ENCODE measurements around the gene LUM. TPM values are rescaled to one million over a fixed set of nuclear protein-coding genes. Genes with fewer than 3 reads are reported as not detected.

Gene LUM
- polyA plus RNA-seq, 1 experiment, result 307 TPM

DNA sequence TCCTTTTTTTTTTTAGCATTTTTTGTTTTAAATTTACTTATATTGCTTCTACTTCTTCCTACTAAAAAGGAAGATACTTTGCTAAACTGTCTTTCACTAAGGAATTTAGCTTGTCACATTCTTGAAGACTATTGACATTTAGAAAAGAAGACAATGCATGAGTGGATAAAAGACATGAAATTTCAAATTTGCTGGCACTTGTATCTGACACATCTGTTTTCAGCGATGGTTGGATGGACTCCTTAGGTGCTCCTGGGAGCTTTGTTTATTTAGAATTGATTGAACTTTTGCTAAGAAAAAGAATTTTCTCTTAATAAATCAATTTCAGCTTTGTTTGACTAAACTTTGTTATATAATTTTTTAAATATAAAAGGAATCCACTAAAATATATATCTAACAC is 50.2 kb downstream of the LUM start:
- TF ChIP-seq, protein P1, sequence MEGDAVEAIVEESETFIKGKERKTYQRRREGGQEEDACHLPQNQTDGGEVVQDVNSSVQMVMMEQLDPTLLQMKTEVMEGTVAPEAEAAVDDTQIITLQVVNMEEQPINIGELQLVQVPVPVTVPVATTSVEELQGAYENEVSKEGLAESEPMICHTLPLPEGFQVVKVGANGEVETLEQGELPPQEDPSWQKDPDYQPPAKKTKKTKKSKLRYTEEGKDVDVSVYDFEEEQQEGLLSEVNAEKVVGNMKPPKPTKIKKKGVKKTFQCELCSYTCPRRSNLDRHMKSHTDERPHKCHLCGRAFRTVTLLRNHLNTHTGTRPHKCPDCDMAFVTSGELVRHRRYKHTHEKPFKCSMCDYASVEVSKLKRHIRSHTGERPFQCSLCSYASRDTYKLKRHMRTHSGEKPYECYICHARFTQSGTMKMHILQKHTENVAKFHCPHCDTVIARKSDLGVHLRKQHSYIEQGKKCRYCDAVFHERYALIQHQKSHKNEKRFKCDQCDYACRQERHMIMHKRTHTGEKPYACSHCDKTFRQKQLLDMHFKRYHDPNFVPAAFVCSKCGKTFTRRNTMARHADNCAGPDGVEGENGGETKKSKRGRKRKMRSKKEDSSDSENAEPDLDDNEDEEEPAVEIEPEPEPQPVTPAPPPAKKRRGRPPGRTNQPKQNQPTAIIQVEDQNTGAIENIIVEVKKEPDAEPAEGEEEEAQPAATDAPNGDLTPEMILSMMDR (IDR thresholded peaks at IDR 0.05; ENCODE audit: low read depth, low read length), result no peak
- H3K4me3 ChIP-seq (ENCODE audit: low read depth, low read length), result no peak overlapping the region
- no peak for DNase-seq (ENCODE audit: low read depth, low spot score)
- POLR2A ChIA-PET, result no interaction called here
- no peaks in the 10 kb centered on the region for H3K9me3 ChIP-seq (ENCODE audit: control insufficient read depth, insufficient read depth, low read length)
- CTCF ChIA-PET, result interaction anchor here (0.5 kb wide), 1 partner anchor 76 kb away, joined by 3 read pairs; no protein-coding TSS in a partner anchor
- H3K27me3 ChIP-seq (ENCODE audit: control insufficient read depth, insufficient read depth, low read length), result no peaks in the 10 kb centered on the region
- H3K27ac ChIP-seq (ENCODE audit: low read depth, low read length), result no peak overlapping the region

DNA sequence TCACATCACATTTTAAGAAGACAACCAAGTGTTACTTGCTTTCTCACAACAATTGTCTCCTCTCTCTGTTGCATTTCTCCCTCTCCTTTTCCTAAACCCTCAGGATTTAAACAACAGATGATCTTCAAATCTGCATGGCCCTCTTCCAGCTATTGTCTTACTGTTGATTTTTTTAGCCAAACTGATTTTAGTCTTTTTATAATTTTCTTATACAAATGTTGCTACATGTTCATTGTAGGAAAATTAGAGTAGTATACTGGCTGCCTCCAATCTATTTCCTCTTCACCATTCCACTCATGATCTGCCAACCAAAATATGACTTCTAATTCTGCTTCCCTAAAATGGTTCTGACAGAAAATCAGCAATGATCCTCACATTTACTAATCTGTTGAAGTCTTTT is 52.1 kb downstream of the LUM start:
- TF ChIP-seq, protein P1 (IDR thresholded peaks at IDR 0.05; ENCODE audit: low read depth, low read length), result no peak
- Histone ChIP-seq H3K27ac (ENCODE audit: low read depth, low read length) (no peak overlapping the region), H3K4me3 (ENCODE audit: low read depth, low read length) (no peak overlapping the region), H3K9me3 (ENCODE audit: control insufficient read depth, insufficient read depth, low read length) (no peaks in the 10 kb centered on the region), H3K27me3 (ENCODE audit: control insufficient read depth, insufficient read depth, low read length) (no peaks in the 10 kb centered on the region)
- DNase-seq (ENCODE audit: low read depth, low spot score), result no peak
- ChIA-PET CTCF (no interaction called here), POLR2A (no interaction called here)

DNA sequence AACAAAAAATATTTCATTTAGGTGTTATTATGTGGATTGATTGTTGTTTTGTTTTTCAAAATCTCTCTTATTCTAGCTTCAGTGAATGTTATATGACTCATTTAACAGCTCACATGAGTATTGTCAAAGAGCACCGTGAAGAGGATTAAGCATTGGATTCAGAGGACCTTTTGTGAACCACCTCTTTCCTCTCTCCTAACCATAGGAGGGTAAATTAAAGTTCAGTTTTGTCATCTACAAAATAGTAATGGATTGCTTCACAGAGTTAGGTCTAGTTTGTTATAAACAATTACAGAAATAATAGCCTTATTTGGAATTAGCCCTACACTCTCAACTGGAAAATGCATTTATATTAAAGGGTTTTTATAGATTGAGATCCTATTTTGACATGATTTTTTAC is 52.5 kb downstream of the LUM start:
- H3K4me3 ChIP-seq (ENCODE audit: low read depth, low read length), result no peak overlapping the region
- no peaks in the 10 kb centered on the region for H3K27me3 ChIP-seq (ENCODE audit: control insufficient read depth, insufficient read depth, low read length)
- no peak overlapping the region for H3K27ac ChIP-seq (ENCODE audit: low read depth, low read length)
- TF ChIP-seq, protein P1 (IDR thresholded peaks at IDR 0.05; ENCODE audit: low read depth, low read length), result no peak
- no peaks in the 10 kb centered on the region for H3K9me3 ChIP-seq (ENCODE audit: control insufficient read depth, insufficient read depth, low read length)
- no peak for DNase-seq (ENCODE audit: low read depth, low spot score)
- ChIA-PET CTCF (no interaction called here), POLR2A (no interaction called here)

DNA sequence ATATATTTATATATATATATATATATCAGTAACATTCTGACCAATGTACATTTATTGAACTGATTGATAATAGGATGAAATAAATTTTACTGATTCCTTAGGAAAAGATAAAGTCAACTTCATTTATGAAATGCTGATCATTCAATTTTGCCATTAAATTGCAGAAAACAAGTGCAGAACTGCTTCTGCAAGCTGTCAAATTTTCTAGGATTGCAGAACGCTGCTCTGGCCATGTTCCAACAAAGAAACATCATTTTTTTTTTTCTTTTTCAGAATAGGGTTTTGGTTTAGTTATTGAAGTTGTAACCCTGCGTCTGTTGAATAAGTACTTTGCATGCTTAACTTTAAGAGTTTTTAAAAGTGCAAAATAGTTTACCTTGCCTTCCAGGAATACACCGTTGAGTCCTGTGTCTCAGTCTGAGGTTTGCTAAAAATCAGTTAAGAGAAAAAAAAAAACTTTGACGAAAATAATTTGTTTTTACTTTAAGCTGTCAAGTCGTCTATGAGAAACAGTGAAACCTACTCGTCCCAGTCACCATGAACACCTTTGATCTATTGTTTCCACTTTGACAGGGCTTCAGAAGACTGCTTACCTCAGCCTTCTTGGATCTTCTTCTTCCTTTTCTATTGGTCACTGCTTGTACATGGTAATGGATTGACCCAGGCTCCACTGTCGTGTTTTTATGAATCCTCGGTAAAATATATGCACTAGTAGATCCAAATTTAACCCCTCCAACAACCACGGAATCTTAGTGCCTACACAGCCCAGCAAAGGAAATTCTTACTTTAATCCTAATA is 53.7 kb downstream of the LUM start, which contains the start of gene KERA:
Gene KERA, minus strand, starts transcription at position 657 of the 798 bp plus-strand sequence. CDS start 1,743 bp downstream, outside the sequence.
- H3K27me3 ChIP-seq (ENCODE audit: control insufficient read depth, insufficient read depth, low read length), result no peaks in the 10 kb centered on the region
- H3K27ac ChIP-seq (ENCODE audit: low read depth, low read length), result no peak within 1 kb of the TSS
- H3K9me3 ChIP-seq (ENCODE audit: control insufficient read depth, insufficient read depth, low read length), result no peaks in the 10 kb centered on the region
- DNase-seq (ENCODE audit: low read depth, low spot score), result no peak
- POLR2A ChIA-PET, result no interaction called here
- H3K4me3 ChIP-seq (ENCODE audit: low read depth, low read length), result no peak within 1 kb of the TSS
- TF ChIP-seq, protein P1 (IDR thresholded peaks at IDR 0.05; ENCODE audit: low read depth, low read length), result no peak
- CTCF ChIA-PET, result interaction anchor here (0.6 kb wide), 1 partner anchor 94 kb away, joined by 3 read pairs; no protein-coding TSS in a partner anchor

DNA sequence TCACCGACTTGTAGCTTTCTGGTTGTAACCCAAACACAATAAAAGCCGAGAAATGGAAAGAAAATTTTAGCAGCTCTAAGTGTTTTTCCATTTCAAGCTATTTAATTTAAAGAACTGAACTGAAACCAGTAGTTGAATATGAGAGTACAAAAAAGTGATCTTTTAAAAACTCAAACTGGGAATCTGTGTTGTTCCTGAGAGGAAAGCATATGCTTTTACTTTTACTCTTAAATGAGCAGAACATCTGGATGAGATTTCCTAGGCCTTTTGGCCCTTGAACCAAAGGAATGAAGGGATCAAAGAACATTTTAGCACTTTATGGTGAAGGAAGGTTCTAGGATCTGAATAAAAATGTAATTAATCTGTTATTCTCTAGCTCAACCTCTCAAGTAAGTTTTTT is 54.8 kb downstream of the LUM start:
- H3K27me3 ChIP-seq (ENCODE audit: control insufficient read depth, insufficient read depth, low read length), result no peaks in the 10 kb centered on the region
- TF ChIP-seq, protein P1 (IDR thresholded peaks at IDR 0.05; ENCODE audit: low read depth, low read length), result no peak
- no peak for DNase-seq (ENCODE audit: low read depth, low spot score)
- no peak overlapping the region for H3K4me3 ChIP-seq (ENCODE audit: low read depth, low read length)
- ChIA-PET POLR2A (no interaction called here), CTCF (interaction anchor here (0.7 kb wide), 1 partner anchor 34 kb away, joined by 3 read pairs; no protein-coding TSS in a partner anchor)
- H3K9me3 ChIP-seq (ENCODE audit: control insufficient read depth, insufficient read depth, low read length), result no peaks in the 10 kb centered on the region
- no peak overlapping the region for H3K27ac ChIP-seq (ENCODE audit: low read depth, low read length)
